ENCODE results near the gene LCN10.

Gene LCN10

GRCh38 chr9:136692185-136693134, 50.3 kb downstream of the LCN10 start:
- H3K4me3 ChIP-seq (ENCODE audit: control insufficient read depth, low read depth, low read length) = no peak overlapping the region
- no peak for TF ChIP-seq CTCF (IDR thresholded peaks at IDR 0.05; ENCODE audit: control insufficient read depth, insufficient read depth, low read depth, low read length, missing control alignments)
- DNase-seq (ENCODE audit: low read depth) = no peak

GRCh38 chr9:136691316-136692184, 51.2 kb downstream of the LCN10 start:
- no peak overlapping the region for H3K4me3 ChIP-seq (ENCODE audit: control insufficient read depth, low read depth, low read length)
- TF ChIP-seq CTCF (IDR thresholded peaks at IDR 0.05; ENCODE audit: control insufficient read depth, insufficient read depth, low read depth, low read length, missing control alignments) = no peak
- DNase-seq (ENCODE audit: low read depth) = no peak

GRCh38 chr9:136690806-136691261, 51.9 kb downstream of the LCN10 start:
- TF ChIP-seq CTCF (IDR thresholded peaks at IDR 0.05; ENCODE audit: control insufficient read depth, insufficient read depth, low read depth, low read length, missing control alignments) = no peak
- DNase-seq (ENCODE audit: low read depth) = no peak
- no peak overlapping the region for H3K4me3 ChIP-seq (ENCODE audit: control insufficient read depth, low read depth, low read length)

- no peak for TF ChIP-seq CTCF (IDR thresholded peaks at IDR 0.05; ENCODE audit: control insufficient read depth, insufficient read depth, low read depth, low read length, missing control alignments)
- no peak overlapping the region for H3K4me3 ChIP-seq (ENCODE audit: control insufficient read depth, low read depth, low read length)
- no peak for DNase-seq (ENCODE audit: low read depth)
Measured at GRCh38 chr9:136690104-136690805, 52.5 kb downstream of the LCN10 start.

GRCh38 chr9:136689108-136689460, 53.7 kb downstream of the LCN10 start:
- H3K4me3 ChIP-seq (ENCODE audit: control insufficient read depth, low read depth, low read length) = no peak overlapping the region
- no peak for DNase-seq (ENCODE audit: low read depth)
- no peak for TF ChIP-seq CTCF (IDR thresholded peaks at IDR 0.05; ENCODE audit: control insufficient read depth, insufficient read depth, low read depth, low read length, missing control alignments)
